CD4-positive, alpha-beta T cell (primary cell): ENCODE results near the gene ARPC3. TPM values are rescaled to one million over a fixed set of nuclear protein-coding genes. Genes with fewer than 3 reads are reported as not detected.
"Not testable (repeated sequence)": the region's sequence is repeated elsewhere in the genome, so short reads cannot be mapped to it uniquely, and the experiment has no call there.

Source experiments
- ATAC-seq: fragments of 200-7000 bp; cut with Tn5 transposase; one replicate; pipeline ENCODE4 v1.10.0; 2022; ENCODE audit warnings: mild to moderate bottlenecking; ENCODE audit not compliant: poor library complexity
- CTCF ChIA-PET: fragments of 350-600 bp; sonication (Branson Sonifier 250); formaldehyde crosslinking; loops from one replicate; lab custom pipeline; 2021; ENCODE audit warnings: antibody characterized with exemption, inconsistent platforms; lab: Charles Lee
- POLR2A ChIA-PET: fragments of 350-600 bp; sonication (Branson Sonifier 250); formaldehyde crosslinking; loops from one replicate; lab custom pipeline; 2021; ENCODE audit warnings: antibody characterized with exemption, inconsistent platforms; lab: Charles Lee
- DNase-seq, 14 experiments: peaks; one replicate each; pipeline ENCODE4 v3.0.0-alpha.2; 2013 to 2020; ENCODE audit warnings: mixed read lengths in 2 of 14
- H3K27ac ChIP-seq, 2 donors: one replicate each; pipeline versions ENCODE4 v1.5.1 to v1.7.0; 2013; ENCODE audit warnings: low read length in 2 of 2, low read depth in 1 of 2, mild to moderate bottlenecking in 1 of 2
- H3K27me3 ChIP-seq, 2 experiments: 1 replicate in 1 of 2; 2 replicates in 1 of 2; pipeline versions ENCODE4 v1.6.1 to v1.7.0; 2013; ENCODE audit warnings: low read length in 2 of 2, control low read depth in 1 of 2, mild to moderate bottlenecking in 1 of 2, moderate library complexity in 1 of 2; ENCODE audit not compliant: insufficient read depth in 2 of 2, control insufficient read depth in 1 of 2
- H3K36me3 ChIP-seq: one replicate; pipeline ENCODE4 v1.6.1; 2013; ENCODE audit warnings: low read length, control low read depth; ENCODE audit not compliant: insufficient read depth
- H3K4me1 ChIP-seq: one replicate; pipeline ENCODE4 v1.6.1; 2013; ENCODE audit warnings: low read length, control low read depth; ENCODE audit not compliant: insufficient read depth
- H3K4me3 ChIP-seq: one replicate; pipeline ENCODE4 v1.5.1; 2013; ENCODE audit warnings: mild to moderate bottlenecking, low read length, moderate library complexity
- H3K9me3 ChIP-seq, 2 experiments: 1 replicate in 1 of 2; 2 replicates in 1 of 2; pipeline versions ENCODE4 v1.6.1 to v1.7.0; 2013; ENCODE audit warnings: low read length in 2 of 2, mild to moderate bottlenecking in 2 of 2, control low read depth in 1 of 2, moderate library complexity in 1 of 2; ENCODE audit not compliant: control insufficient read depth in 1 of 2, insufficient read depth in 1 of 2
- H3K27ac Mint-ChIP-seq: one replicate; pipeline ENCODE4 v1.8.0; 2020; ENCODE audit warnings: mixed read lengths
- H3K27me3 Mint-ChIP-seq: one replicate; pipeline ENCODE4 v1.8.0; 2021; ENCODE audit warnings: mixed read lengths
- H3K36me3 Mint-ChIP-seq: one replicate; pipeline ENCODE4 v1.8.0; 2021; ENCODE audit warnings: low read depth, mixed read lengths
- H3K4me1 Mint-ChIP-seq: one replicate; pipeline ENCODE4 v1.8.0; 2021; ENCODE audit warnings: low read depth, mixed read lengths
- H3K4me3 Mint-ChIP-seq: one replicate; pipeline ENCODE4 v1.8.0; 2020; ENCODE audit warnings: mild to moderate bottlenecking, mixed read lengths
- H3K9me3 Mint-ChIP-seq: one replicate; pipeline ENCODE4 v1.8.0; 2020; ENCODE audit warnings: mixed read lengths
- CTCF ChIP-seq: fragments of 200-600 bp; IDR thresholded peaks from one replicate; pipeline ENCODE4 v1.8.0; 2022; ENCODE audit warnings: antibody characterized with exemption, mild to moderate bottlenecking
- intact Hi-C, 2 experiments: fragments of 100-400 bp; cut with DNase I in 1 of 2; cut with micrococcal nuclease in 1 of 2; formaldehyde crosslinking; loops; one replicate each; pipeline versions ENCODE4 v1.15.1 to v1.9.0; 2023 to 2025; cut with DNase I, micrococcal nuclease
- total RNA-seq, 174 experiments: library from RNA in 2 of 174; stranded (reverse) in 2 of 174; gene quantifications; one replicate each; pipeline ENCODE4 v1.2.3 and lab custom pipeline; 2021 to 2026

Gene ARPC3
- total RNA-seq, 2 experiments from 2014 or later = 120 to 124 TPM

GRCh38 chr12:110436231-110436630, 13.9 kb downstream of the ARPC3 start:
- Histone ChIP-seq H3K4me1 (peaks cover 2% of the 10 kb centered on the region), H3K27ac (no peak overlapping the region), H3K36me3 (peaks cover 53% of the 10 kb centered on the region), H3K27me3 (no peaks in the 10 kb centered on the region), H3K9me3 (no peaks in the 10 kb centered on the region), H3K4me3 (no peak overlapping the region)
- Mint-ChIP-seq H3K4me3 (no peak overlapping the region), H3K9me3 (no peaks in the 10 kb centered on the region), H3K4me1 (peaks cover 5% of the 10 kb centered on the region), H3K27me3 (no peaks in the 10 kb centered on the region), H3K27ac (no peak overlapping the region), H3K36me3 (peaks cover 57% of the 10 kb centered on the region)
- no peak for DNase-seq
- intact Hi-C loops = no loop called here
- ChIA-PET CTCF (no interaction called here), POLR2A (no interaction called here)
- no peak for ATAC-seq
- TF ChIP-seq CTCF = no peak

- no peaks in the 10 kb centered on the region for H3K9me3 ChIP-seq
- Mint-ChIP-seq H3K36me3 (peaks cover 33% of the 10 kb centered on the region), H3K27me3 (no peaks in the 10 kb centered on the region), H3K9me3 (no peaks in the 10 kb centered on the region), H3K4me3 (no peak overlapping the region), H3K4me1 (peaks cover 6% of the 10 kb centered on the region), H3K27ac (peak overlapping the region; percentile 96)
- H3K4me3 ChIP-seq = peak overlapping the region; percentile 55
- TF ChIP-seq CTCF = no peak
- peaks cover 19% of the 10 kb centered on the region for H3K36me3 ChIP-seq
- ChIA-PET CTCF (interaction anchor here (0.6 to 3.0 kb wide), 33 partner anchors 8 to 858 kb away, joined by 3 to 56 read pairs (median 5); partner anchors contain the start of genes ANAPC7, ARPC3, FAM216A and GPN3), POLR2A (interaction anchor here (0.6 to 2.0 kb wide), 19 partner anchors 11 to 544 kb away, joined by 3 to 43 read pairs (median 5); partner anchors contain the start of genes ANAPC7, ARPC3, FAM216A and GPN3)
- ATAC-seq = no peak
- no peaks in the 10 kb centered on the region for H3K27me3 ChIP-seq
- H3K27ac ChIP-seq = no peak overlapping the region
- intact Hi-C loops = loop anchor here (1.0 to 5.0 kb wide), 5 partner anchors 29 to 332 kb away; partner anchors contain the start of genes ATP2A2 (in 2 of the 2) and ANAPC7 (in 1 of the 2)
- DNase-seq = no peak
- peaks cover 2% of the 10 kb centered on the region for H3K4me1 ChIP-seq
Observed at GRCh38 chr12:110431957-110432587, 18.1 kb downstream of the ARPC3 start.

GRCh38 chr12:110429676-110430075, 20.5 kb downstream of the ARPC3 start:
- H3K27ac Mint-ChIP-seq, H3K27ac ChIP-seq, H3K4me3 Mint-ChIP-seq, H3K4me1 ChIP-seq, ATAC-seq, H3K27me3 ChIP-seq, POLR2A ChIA-PET, CTCF ChIA-PET, H3K36me3 ChIP-seq, H3K27me3 Mint-ChIP-seq, DNase-seq, H3K9me3 Mint-ChIP-seq, H3K4me3 ChIP-seq, H3K9me3 ChIP-seq, H3K4me1 Mint-ChIP-seq: not testable (repeated sequence)
- H3K36me3 Mint-ChIP-seq = peaks cover 11% of the 10 kb centered on the region
- intact Hi-C loops = loop anchor here (2.0 to 5.0 kb wide), 3 partner anchors 77 to 149 kb away; partner anchors contain the start of gene ATP2A2 (in 2 of the 2)
